T-cell (primary cell): ENCODE data around the gene NDUFS6. TPM values are rescaled to one million over a fixed set of nuclear protein-coding genes. Genes with fewer than 3 reads are reported as not detected.

Source experiments
- ATAC-seq, 4 experiments: fragments of 200-7000 bp in 3 of 4; fragments of 150-1000 bp in 1 of 4; cut with Tn5 transposase; replicated peaks in 1 of 4; 1 replicate in 3 of 4; 2 replicates in 1 of 4; pipeline ENCODE4 v1.10.0; 2021; ENCODE audit warnings: moderate library complexity in 3 of 4, mild to moderate bottlenecking in 2 of 4, moderate number of reproducible peaks in 1 of 4
- CTCF ChIA-PET, 2 donors: fragments of 300-600 bp; sonication (Branson Sonifier 250); formaldehyde crosslinking; loops; one replicate each; lab custom pipeline; 2022; ENCODE audit warnings: antibody characterized with exemption in 2 of 2; lab: Charles Lee
- POLR2A ChIA-PET, 2 donors: fragments of 300-600 bp; sonication (Branson Sonifier 250); formaldehyde crosslinking; loops; one replicate each; lab custom pipeline; 2022; ENCODE audit warnings: antibody characterized with exemption in 2 of 2; lab: Charles Lee
- DNase-seq, 35 experiments: peaks; one replicate each; pipeline versions ENCODE4 v3.0.0 to v3.0.0-alpha.2; 2013 to 2023
- H3K27ac ChIP-seq: one replicate; pipeline ENCODE4 v1.5.1; 2013; ENCODE audit warnings: low read length
- H3K27me3 ChIP-seq, 2 experiments: replicated peaks in 1 of 2; 1 replicate in 1 of 2; 2 replicates in 1 of 2; pipeline versions ENCODE4 v1.6.1 to v1.7.0; 2013; ENCODE audit warnings: low read length in 1 of 2, mixed read lengths in 1 of 2; ENCODE audit not compliant: control insufficient read depth in 2 of 2, insufficient read depth in 2 of 2; ENCODE audit errors: extremely low read depth in 1 of 2
- H3K36me3 ChIP-seq, 2 donors: 1 replicate in 1 of 2; 2 replicates in 1 of 2; pipeline versions ENCODE4 v1.6.1 to v1.7.0; 2013; ENCODE audit warnings: low read length in 1 of 2; ENCODE audit not compliant: control insufficient read depth in 2 of 2, insufficient read depth in 1 of 2; ENCODE audit errors: extremely low read depth in 1 of 2
- H3K4me1 ChIP-seq, 2 experiments: 1 replicate in 1 of 2; 2 replicates in 1 of 2; pipeline versions ENCODE4 v1.6.1 to v1.7.0; 2013; ENCODE audit warnings: low read length in 2 of 2, mixed read lengths in 1 of 2; ENCODE audit not compliant: insufficient read depth in 2 of 2, control insufficient read depth in 1 of 2; ENCODE audit errors: extremely low read depth in 1 of 2
- H3K4me3 ChIP-seq, 2 donors: 1 replicate in 1 of 2; 2 replicates in 1 of 2; pipeline versions ENCODE4 v1.5.1 to v1.7.0; 2013; ENCODE audit warnings: mild to moderate bottlenecking in 2 of 2, low read length in 1 of 2, moderate library complexity in 1 of 2; ENCODE audit not compliant: control insufficient read depth in 1 of 2; ENCODE audit errors: extremely low read depth in 1 of 2
- H3K9me3 ChIP-seq: 2 replicates; pipeline ENCODE4 v1.7.0; 2013
- H3K27ac Mint-ChIP-seq, 2 donors: one replicate each; pipeline ENCODE4 v1.8.0; 2020 to 2021; ENCODE audit warnings: mild to moderate bottlenecking in 2 of 2, mixed read lengths in 2 of 2
- H3K27me3 Mint-ChIP-seq, 2 donors: one replicate each; pipeline ENCODE4 v1.8.0; 2021 to 2022; ENCODE audit warnings: mixed read lengths in 2 of 2
- H3K36me3 Mint-ChIP-seq: one replicate; pipeline ENCODE4 v1.8.0; 2021; ENCODE audit warnings: mixed read lengths
- H3K4me1 Mint-ChIP-seq, 3 donors: one replicate each; pipeline ENCODE4 v1.8.0; 2020 to 2022; ENCODE audit warnings: mixed read lengths in 3 of 3, mild to moderate bottlenecking in 1 of 3
- H3K4me3 Mint-ChIP-seq, 3 donors: one replicate each; pipeline ENCODE4 v1.8.0; 2020 to 2022; ENCODE audit warnings: mild to moderate bottlenecking in 3 of 3, mixed read lengths in 3 of 3, moderate library complexity in 3 of 3
- H3K9me3 Mint-ChIP-seq, 3 donors: one replicate each; pipeline ENCODE4 v1.8.0; 2020 to 2022; ENCODE audit warnings: mixed read lengths in 3 of 3
- WGBS: methylation state at CpG from one replicate; pipeline ENCODE4 v1.1.5; 2013; ENCODE audit warnings: missing lambda C conversion rate; ENCODE audit not compliant: insufficient coverage; 5-methylcytosine and 5-hydroxymethylcytosine counted together
- total RNA-seq, 35 experiments: library from RNA in 6 of 35; stranded (reverse) in 6 of 35; fragments of 120-200 nt in 1 of 35; gene quantifications; one replicate each; pipeline versions ENCODE4 v1.2.1 to v1.2.4 and lab custom pipeline; 2013 to 2026

The NDUFS6 gene
- total RNA-seq, 5 donors from 2014 or later (not counting 1 experiment from before 2014, with no cell fraction given): 16.4 to 21.7 (median 18.8) TPM

DNA sequence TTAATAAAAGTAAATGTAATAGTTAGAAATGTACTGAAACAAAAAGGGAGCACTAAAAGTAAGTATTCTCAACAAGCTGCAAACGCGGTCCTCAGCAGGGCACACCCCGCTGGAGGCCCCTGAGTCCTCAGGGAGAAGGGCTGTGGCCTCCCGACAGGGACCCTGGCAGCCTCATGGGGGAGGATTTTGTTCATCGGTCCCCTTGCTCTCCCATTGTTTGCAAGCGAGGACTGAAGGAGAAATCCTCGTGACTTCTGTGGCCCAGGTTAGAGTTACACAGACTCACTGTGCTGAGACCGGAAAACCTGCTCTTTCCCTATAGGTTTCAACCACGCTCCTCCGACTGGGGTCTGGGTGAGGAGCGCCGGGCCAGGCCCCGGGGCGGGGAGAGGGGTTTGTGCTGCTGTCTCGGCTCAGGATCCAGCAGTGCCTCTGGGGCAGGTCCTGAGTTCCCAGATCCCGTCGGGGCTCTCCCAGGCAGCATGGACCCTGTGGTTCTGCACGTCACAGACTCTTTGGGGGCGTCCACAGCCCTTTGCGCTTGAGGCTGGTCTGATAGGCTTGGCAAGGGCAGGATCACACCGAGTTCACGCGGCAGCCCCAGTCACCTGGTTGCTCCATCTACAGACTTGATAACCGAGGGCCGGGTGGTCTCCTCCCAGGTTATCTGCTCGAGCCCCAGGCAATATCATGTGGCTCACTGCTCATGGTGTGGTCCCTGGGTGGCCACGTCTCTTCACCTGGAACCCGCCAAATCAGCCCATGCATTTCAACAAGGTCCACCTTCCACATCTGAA is 40.4 kb upstream of the NDUFS6 start:
- Mint-ChIP-seq H3K27me3 (peaks cover 21 to 44% of the 10 kb centered on the region in 2 donors), H3K36me3 (no peaks in the 10 kb centered on the region), H3K4me1 (no peaks in the 10 kb centered on the region), H3K4me3 (no peak overlapping the region), H3K27ac (no peak overlapping the region), H3K9me3 (peaks cover 5 to 10% (median 6%) of the 10 kb centered on the region in 3 donors)
- Histone ChIP-seq H3K4me1 (no peaks in the 10 kb centered on the region), H3K27ac (no peak overlapping the region), H3K9me3 (no peaks in the 10 kb centered on the region), H3K36me3 (no peaks in the 10 kb centered on the region), H3K4me3 (no peak overlapping the region), H3K27me3 (peaks cover 0 to 61% of the 10 kb centered on the region in 2 experiments)
- DNase-seq: peak in 1 of 35 experiments; percentile 9
- CTCF ChIA-PET: no interaction called here
- ATAC-seq: no peak
- 84% methylated on average over 24 of the region's 28 CpGs for WGBS
- POLR2A ChIA-PET: no interaction called here

DNA sequence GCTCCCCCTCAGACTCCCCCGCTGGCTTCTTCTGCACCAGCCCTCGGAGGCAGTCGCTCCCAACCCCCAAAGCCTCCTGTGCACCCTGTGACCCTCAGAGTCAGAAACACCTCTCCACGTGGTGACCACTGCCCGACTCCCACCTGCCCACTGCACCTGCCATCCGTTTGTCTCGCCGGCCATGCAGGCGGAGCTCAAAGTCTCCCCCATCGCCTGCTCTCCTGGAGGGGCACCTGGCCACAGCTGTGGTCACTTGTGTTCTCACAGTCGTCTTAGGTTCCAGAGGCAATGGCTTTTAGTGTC is 39.8 kb upstream of the NDUFS6 start:
- H3K4me3 ChIP-seq: no peak overlapping the region
- no peaks in the 10 kb centered on the region for H3K4me1 ChIP-seq
- no peaks in the 10 kb centered on the region for H3K36me3 ChIP-seq
- Mint-ChIP-seq H3K4me1 (no peaks in the 10 kb centered on the region), H3K27me3 (peaks cover 21 to 47% of the 10 kb centered on the region in 2 donors), H3K4me3 (no peak overlapping the region), H3K27ac (no peak overlapping the region), H3K9me3 (peaks cover 5 to 10% (median 6%) of the 10 kb centered on the region in 3 donors), H3K36me3 (no peaks in the 10 kb centered on the region)
- no peak overlapping the region for H3K27ac ChIP-seq
- ChIA-PET POLR2A (no interaction called here), CTCF (no interaction called here)
- peaks cover 0 to 66% of the 10 kb centered on the region in 2 experiments for H3K27me3 ChIP-seq
- no peak for ATAC-seq
- peak in 1 of 35 experiments; percentile 14 for DNase-seq
- H3K9me3 ChIP-seq: no peaks in the 10 kb centered on the region
- WGBS: 74% methylated on average over 6 of the region's 11 CpGs

DNA sequence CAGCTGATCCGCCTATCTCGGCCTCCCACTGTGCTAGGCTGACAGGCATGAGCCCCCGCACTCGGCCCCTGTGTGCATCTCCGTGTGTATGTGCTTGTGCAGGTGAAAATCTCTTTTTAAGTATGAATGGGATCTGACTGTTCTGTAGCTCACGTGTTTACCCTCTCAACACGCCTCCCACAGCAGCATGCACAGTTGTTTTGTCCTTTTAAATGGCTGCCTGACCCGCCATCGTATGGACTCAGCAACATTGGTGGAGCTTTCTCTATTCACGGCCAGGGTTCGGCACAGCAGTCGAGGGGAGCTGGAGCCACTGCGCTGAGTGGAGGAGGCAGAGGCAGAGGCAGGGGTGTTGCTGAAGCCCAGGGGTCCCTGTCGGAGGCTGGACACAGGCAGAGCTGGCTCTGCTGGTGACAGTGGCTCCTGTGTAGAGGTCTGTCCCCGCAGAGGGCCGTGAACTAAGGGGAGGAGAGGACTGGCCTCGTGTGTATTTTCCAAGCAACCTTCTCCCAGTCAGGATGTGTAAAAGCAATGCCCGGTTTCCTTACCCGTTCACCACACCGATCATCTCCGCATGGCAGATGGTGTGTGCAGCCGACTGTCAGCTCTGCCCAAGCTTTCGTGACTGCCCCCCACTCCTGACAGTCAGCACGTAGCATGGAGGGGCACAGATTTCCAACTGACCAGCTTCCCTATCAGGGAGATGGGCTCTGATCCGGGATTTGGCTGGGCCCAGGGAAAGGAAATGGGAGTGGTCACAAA is 38.9 kb upstream of the NDUFS6 start:
- DNase-seq (peak in 1 of 35 experiments; percentile 4), ATAC-seq (no peak)
- H3K4me1 ChIP-seq: no peaks in the 10 kb centered on the region
- no peaks in the 10 kb centered on the region for H3K36me3 Mint-ChIP-seq
- no peak overlapping the region for H3K4me3 ChIP-seq
- H3K27ac ChIP-seq: no peak overlapping the region
- 77% methylated on average over 22 of the region's 25 CpGs for WGBS
- peaks cover 5 to 10% (median 6%) of the 10 kb centered on the region in 3 donors for H3K9me3 Mint-ChIP-seq
- peaks cover 21 to 44% of the 10 kb centered on the region in 2 donors for H3K27me3 Mint-ChIP-seq
- no peaks in the 10 kb centered on the region for H3K36me3 ChIP-seq
- H3K4me3 Mint-ChIP-seq: no peak overlapping the region
- ChIA-PET CTCF (no interaction called here), POLR2A (no interaction called here)
- no peaks in the 10 kb centered on the region for H3K9me3 ChIP-seq
- H3K27ac Mint-ChIP-seq: peak overlapping the region in 1 of 2 donors; percentile 28
- peaks cover 0 to 65% of the 10 kb centered on the region in 2 experiments for H3K27me3 ChIP-seq
- H3K4me1 Mint-ChIP-seq: no peaks in the 10 kb centered on the region

DNA sequence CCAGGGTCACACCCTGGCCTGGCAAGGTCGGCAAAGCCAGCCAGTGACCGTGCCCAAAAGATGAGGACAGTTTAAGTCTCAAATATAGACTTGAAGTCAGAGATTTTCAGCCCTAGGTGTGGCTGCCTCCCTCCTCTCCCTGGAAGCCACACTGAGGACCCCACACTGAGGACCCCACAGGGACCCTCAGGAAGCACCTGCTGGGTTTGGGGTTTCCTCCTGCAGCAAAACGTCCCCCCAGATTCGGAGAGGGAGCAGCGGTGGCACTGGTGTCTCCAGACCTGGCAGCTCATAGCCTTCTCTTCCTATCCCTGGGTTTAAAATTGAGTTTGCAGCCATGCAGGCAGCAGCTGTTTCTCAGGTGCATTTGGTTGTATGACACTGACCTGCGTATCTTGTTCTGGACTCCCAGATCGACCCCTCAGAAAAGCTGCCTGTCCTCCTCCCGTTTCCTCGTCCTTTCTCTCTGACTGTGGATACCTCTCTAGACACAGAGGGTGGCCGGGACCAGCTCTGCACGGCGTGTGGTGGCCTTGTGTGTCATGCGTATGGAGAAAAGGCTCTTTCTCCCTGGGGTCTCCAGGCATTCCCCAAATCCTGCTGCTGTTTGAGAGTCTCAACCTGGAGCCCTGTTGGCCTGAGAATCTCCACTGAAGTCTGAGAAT is 38.2 kb upstream of the NDUFS6 start:
- no peak overlapping the region for H3K27ac Mint-ChIP-seq
- H3K4me3 Mint-ChIP-seq: no peak overlapping the region
- H3K36me3 Mint-ChIP-seq: no peaks in the 10 kb centered on the region
- peaks cover 0 to 66% of the 10 kb centered on the region in 2 experiments for H3K27me3 ChIP-seq
- no peaks in the 10 kb centered on the region for H3K9me3 ChIP-seq
- H3K4me1 Mint-ChIP-seq: no peaks in the 10 kb centered on the region
- no peak overlapping the region for H3K27ac ChIP-seq
- ATAC-seq (no peak), DNase-seq (peak in 1 of 35 experiments; percentile 21)
- WGBS: 58% methylated on average over 11 of the region's 13 CpGs
- peaks cover 5 to 9% (median 6%) of the 10 kb centered on the region in 3 donors for H3K9me3 Mint-ChIP-seq
- ChIA-PET POLR2A (no interaction called here), CTCF (no interaction called here)
- H3K4me3 ChIP-seq: no peak overlapping the region
- H3K27me3 Mint-ChIP-seq: peaks cover 21 to 44% of the 10 kb centered on the region in 2 donors
- H3K36me3 ChIP-seq: no peaks in the 10 kb centered on the region
- H3K4me1 ChIP-seq: no peaks in the 10 kb centered on the region

DNA sequence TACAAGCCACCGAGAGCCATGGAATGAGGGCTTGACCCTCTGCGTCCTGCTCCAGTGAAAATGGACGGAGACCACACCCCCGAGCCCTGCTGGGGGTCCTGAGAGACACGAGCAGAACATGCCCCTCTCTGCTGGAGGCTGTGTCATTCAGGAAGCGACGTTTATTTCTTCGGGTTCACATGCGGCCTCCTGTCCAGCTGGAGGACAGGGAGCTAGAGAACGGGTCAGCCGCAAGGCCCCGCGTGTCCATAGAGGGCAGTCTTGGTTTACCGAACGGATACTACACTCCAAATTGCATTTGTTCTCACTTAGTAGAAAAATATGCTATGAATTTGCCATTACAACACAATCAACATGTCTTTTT is 37.7 kb upstream of the NDUFS6 start:
- H3K4me3 Mint-ChIP-seq: no peak overlapping the region
- peaks cover 16 to 40% of the 10 kb centered on the region in 2 donors for H3K27me3 Mint-ChIP-seq
- Histone ChIP-seq H3K36me3 (no peaks in the 10 kb centered on the region), H3K9me3 (no peaks in the 10 kb centered on the region), H3K27me3 (peaks cover 0 to 72% of the 10 kb centered on the region in 2 experiments), H3K4me3 (no peak overlapping the region), H3K27ac (no peak overlapping the region), H3K4me1 (no peaks in the 10 kb centered on the region)
- DNase-seq: peak in 17 of 35 experiments; percentile 9 to 57 (median 15)
- peaks cover 1 to 4% (median 1%) of the 10 kb centered on the region in 3 donors for H3K9me3 Mint-ChIP-seq
- H3K27ac Mint-ChIP-seq: no peak overlapping the region
- WGBS: 40% methylated on average over 13 of the region's 15 CpGs
- H3K36me3 Mint-ChIP-seq: no peaks in the 10 kb centered on the region
- POLR2A ChIA-PET: no interaction called here
- no peaks in the 10 kb centered on the region for H3K4me1 Mint-ChIP-seq
- ATAC-seq: no peak
- CTCF ChIA-PET: no interaction called here

DNA sequence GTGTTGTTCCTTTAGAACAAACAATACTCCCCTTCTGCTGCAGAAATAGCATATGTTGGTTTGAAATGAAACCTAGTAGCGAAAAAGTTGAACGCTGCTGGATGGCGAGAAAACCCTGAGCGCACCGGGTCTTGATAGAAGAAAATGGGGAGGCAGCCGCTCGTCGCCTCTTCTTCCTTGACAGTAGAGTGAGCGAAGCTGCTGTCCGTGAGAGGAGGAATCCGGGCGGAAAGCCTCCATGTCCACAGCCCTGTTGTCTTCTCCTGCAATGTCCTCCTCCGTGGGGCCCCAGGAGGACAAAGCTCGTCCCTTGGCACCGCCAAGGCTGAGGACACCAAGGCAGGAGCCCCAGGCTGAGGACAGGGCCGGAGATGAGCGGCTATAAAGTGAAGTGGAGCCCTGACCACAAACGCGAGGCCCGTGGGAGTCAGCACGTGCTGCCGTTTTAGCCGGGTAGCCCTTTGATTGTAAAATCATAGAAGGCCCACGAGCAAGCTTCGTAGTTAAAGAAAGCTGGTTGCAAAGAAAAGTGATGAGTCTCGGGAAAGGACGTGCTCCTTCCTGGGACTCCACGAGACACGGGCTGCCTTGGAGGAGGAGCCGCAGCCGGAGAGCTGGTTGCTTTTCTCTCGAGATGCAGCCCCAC is 37.1 kb upstream of the NDUFS6 start:
- Histone ChIP-seq H3K27ac (no peak overlapping the region), H3K4me3 (no peak overlapping the region), H3K27me3 (peaks cover 0 to 72% of the 10 kb centered on the region in 2 experiments), H3K36me3 (no peaks in the 10 kb centered on the region), H3K9me3 (no peaks in the 10 kb centered on the region), H3K4me1 (no peaks in the 10 kb centered on the region)
- ATAC-seq: no peak
- CTCF ChIA-PET: no interaction called here
- peaks cover 15 to 37% of the 10 kb centered on the region in 2 donors for H3K27me3 Mint-ChIP-seq
- H3K36me3 Mint-ChIP-seq: no peaks in the 10 kb centered on the region
- DNase-seq: no peak
- 82% methylated on average over 23 of the region's 32 CpGs for WGBS
- H3K4me1 Mint-ChIP-seq: no peaks in the 10 kb centered on the region
- no peaks in the 10 kb centered on the region for H3K9me3 Mint-ChIP-seq
- no peak overlapping the region for H3K4me3 Mint-ChIP-seq
- POLR2A ChIA-PET: no interaction called here
- no peak overlapping the region for H3K27ac Mint-ChIP-seq
